ENCODE measurements around the gene CGAS. TPM values are rescaled to one million over a fixed set of nuclear protein-coding genes. Genes with fewer than 3 reads are reported as not detected.
"Not testable (repeated sequence)": the region's sequence is repeated elsewhere in the genome, so short reads cannot be mapped to it uniquely, and the experiment has no call there.

Gene CGAS
- total RNA-seq, 4 donors from 2014 or later, result 0.49 to 1.6 (median 1.2) TPM

DNA sequence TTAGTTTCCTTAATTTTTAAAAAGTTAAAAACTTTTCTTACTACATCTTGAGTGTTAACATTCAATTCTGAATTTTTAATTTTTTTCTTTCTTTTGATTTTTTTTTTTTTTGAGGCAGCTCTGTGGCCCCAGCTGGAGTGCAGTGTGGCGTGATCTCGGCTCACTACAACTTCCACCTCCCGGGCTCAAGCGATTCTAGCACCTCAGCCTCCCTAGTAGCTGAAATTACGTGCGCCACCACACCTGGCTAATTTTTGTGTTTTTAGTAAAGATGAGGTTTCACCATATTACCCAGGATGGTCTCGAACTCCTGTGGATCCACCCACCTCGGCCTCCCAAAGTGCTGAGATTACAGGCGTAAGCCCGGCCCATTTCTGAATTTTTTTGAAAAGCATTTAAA, 56.2 kb downstream of the CGAS start:
- in situ Hi-C loops (cut with MboI; ENCODE audit: low sequenced_read_pairs in 4 of 4), result no loop called here
- H3K9me3 ChIP-seq, result no peaks in the 10 kb centered on the region
- no peak for ATAC-seq

DNA sequence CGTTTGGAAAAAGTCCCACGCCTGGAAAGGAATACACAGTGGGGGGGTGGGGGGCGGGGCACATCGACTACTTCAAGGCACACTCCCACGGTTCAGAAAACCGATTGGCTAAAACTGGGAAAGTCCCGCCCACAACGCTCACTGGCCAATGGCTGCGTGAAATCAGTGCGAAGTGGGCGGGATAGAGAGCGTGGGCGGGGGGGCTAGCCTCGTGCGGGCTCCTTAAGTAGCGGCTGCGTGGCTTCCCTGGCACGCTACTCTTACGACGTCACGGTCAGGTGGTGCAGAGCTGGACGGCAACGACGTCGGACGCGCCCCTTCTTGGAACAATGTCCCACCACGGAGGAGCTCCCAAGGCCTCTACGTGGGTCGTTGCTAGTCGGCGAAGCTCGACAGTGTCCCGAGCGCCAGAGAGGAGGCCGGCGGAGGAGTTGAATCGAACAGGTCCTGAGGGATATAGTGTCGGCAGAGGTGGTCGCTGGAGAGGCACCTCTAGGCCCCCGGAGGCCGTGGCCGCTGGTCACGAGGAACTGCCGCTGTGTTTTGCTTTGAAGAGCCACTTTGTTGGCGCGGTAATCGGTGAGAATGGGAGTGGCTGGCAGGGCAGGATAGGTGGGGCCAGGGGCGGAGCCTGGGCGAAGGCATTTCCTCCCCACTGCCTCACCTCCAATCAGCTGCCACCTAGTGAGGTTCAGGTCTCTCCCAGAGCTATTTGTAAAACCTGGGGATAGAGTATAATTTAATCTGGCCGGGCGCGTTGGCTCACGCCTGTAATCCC, 57.3 kb downstream of the CGAS start, which contains the start of gene DDX43:
Gene DDX43 (plus strand): TSS at position 252 of the 778 bp plus-strand sequence. CDS start 78 bp downstream, at position 330.
- TF ChIP-seq POLR2A (IDR thresholded peaks at IDR 0.05), result no peak
- TF ChIP-seq, protein P1, sequence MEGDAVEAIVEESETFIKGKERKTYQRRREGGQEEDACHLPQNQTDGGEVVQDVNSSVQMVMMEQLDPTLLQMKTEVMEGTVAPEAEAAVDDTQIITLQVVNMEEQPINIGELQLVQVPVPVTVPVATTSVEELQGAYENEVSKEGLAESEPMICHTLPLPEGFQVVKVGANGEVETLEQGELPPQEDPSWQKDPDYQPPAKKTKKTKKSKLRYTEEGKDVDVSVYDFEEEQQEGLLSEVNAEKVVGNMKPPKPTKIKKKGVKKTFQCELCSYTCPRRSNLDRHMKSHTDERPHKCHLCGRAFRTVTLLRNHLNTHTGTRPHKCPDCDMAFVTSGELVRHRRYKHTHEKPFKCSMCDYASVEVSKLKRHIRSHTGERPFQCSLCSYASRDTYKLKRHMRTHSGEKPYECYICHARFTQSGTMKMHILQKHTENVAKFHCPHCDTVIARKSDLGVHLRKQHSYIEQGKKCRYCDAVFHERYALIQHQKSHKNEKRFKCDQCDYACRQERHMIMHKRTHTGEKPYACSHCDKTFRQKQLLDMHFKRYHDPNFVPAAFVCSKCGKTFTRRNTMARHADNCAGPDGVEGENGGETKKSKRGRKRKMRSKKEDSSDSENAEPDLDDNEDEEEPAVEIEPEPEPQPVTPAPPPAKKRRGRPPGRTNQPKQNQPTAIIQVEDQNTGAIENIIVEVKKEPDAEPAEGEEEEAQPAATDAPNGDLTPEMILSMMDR (IDR thresholded peaks at IDR 0.05 in 4 of 5, conservative IDR thresholded peaks at IDR 0.05 in 1 of 5), result no peak
- H3K27ac ChIP-seq, result peak within 1 kb of the TSS in 2 of 4 donors; percentile 25 to 35
- in situ Hi-C loops (cut with MboI; ENCODE audit: low sequenced_read_pairs in 4 of 4) (no loop called here), intact Hi-C loops (cut with DNase I; ENCODE audit: low total_unique reads) (no loop called here)
- H3K9me3 ChIP-seq, result no peaks in the 10 kb centered on the region
- no peaks in the 10 kb centered on the region for H3K36me3 ChIP-seq
- peak within 1 kb of the TSS in 3 of 4 donors; percentile 17 to 39 (median 27) for H3K4me3 ChIP-seq
- DNase-seq (peak; percentile 15 to 24), ATAC-seq (peak in 1 of 2 donors; percentile 62)
- peaks cover 0 to 5% (median 0%) of the 10 kb centered on the region in 3 donors for H3K27me3 ChIP-seq
- no peaks in the 10 kb centered on the region for H3K4me1 ChIP-seq

More for the DNA sequence above, 56.2 kb downstream of the CGAS start:
- Histone ChIP-seq H3K27ac (no peak overlapping the region), H3K27me3 (no peaks in the 10 kb centered on the region), H3K4me3 (no peak overlapping the region), H3K4me1 (no peaks in the 10 kb centered on the region), H3K36me3 (no peaks in the 10 kb centered on the region)
- no peak for TF ChIP-seq POLR2A (IDR thresholded peaks at IDR 0.05)
- TF ChIP-seq, protein P1 (IDR thresholded peaks at IDR 0.05 in 4 of 5, conservative IDR thresholded peaks at IDR 0.05 in 1 of 5), result no peak
- intact Hi-C loops (cut with DNase I; ENCODE audit: low total_unique reads), result no loop called here
- no peak for DNase-seq

GRCh38 chr6:73393278-73393677, 58.8 kb downstream of the CGAS start:
- no peak for ATAC-seq
- no peak for DNase-seq
- in situ Hi-C loops (cut with MboI; ENCODE audit: low sequenced_read_pairs in 4 of 4) (no loop called here), intact Hi-C loops (cut with DNase I; ENCODE audit: low total_unique reads) (no loop called here)
- Histone ChIP-seq H3K4me3 (no peak overlapping the region), H3K9me3 (no peaks in the 10 kb centered on the region), H3K36me3 (no peaks in the 10 kb centered on the region), H3K4me1 (no peaks in the 10 kb centered on the region), H3K27ac (no peak overlapping the region), H3K27me3 (peaks cover 0 to 5% (median 0%) of the 10 kb centered on the region in 3 donors)
- no peak for TF ChIP-seq POLR2A (IDR thresholded peaks at IDR 0.05)
- TF ChIP-seq, protein P1 (IDR thresholded peaks at IDR 0.05 in 4 of 5, conservative IDR thresholded peaks at IDR 0.05 in 1 of 5), result no peak

DNA sequence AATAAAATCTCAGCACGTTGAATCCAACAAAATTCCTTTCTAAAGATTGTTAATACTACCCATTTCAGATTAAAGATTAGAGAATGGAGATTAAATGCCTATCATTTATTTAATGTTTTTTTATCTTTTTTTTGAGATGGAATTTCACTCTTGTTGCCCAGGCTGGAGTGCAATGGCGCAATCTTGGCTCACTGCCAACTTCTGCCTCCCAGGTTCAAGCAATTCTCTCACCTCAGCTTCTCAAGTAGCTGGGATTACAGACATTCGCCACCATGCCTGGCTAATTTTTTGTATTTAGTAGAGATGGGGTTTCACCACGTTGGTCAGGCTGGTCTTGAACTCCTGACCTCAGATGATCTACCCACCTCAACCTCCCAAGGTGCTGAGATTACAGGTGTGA, 59.9 kb downstream of the CGAS start:
- H3K27ac ChIP-seq; DNase-seq; H3K4me3 ChIP-seq; in situ Hi-C loops (cut with MboI; ENCODE audit: low sequenced_read_pairs in 4 of 4); H3K36me3 ChIP-seq; ATAC-seq; H3K9me3 ChIP-seq; H3K4me1 ChIP-seq; intact Hi-C loops (cut with DNase I; ENCODE audit: low total_unique reads): not testable (repeated sequence)
- H3K27me3 ChIP-seq, result peaks cover 0 to 11% (median 0%) of the 10 kb centered on the region in 3 donors

- intact Hi-C loops (cut with DNase I; ENCODE audit: low total_unique reads) (no loop called here), in situ Hi-C loops (cut with MboI; ENCODE audit: low sequenced_read_pairs in 4 of 4) (no loop called here)
- H3K4me3 ChIP-seq, result no peak overlapping the region
- no peak overlapping the region for H3K27ac ChIP-seq
- no peaks in the 10 kb centered on the region for H3K36me3 ChIP-seq
- H3K9me3 ChIP-seq, result no peaks in the 10 kb centered on the region
- no peak for TF ChIP-seq POLR2A (IDR thresholded peaks at IDR 0.05)
- TF ChIP-seq, protein P1 (IDR thresholded peaks at IDR 0.05 in 4 of 5, conservative IDR thresholded peaks at IDR 0.05 in 1 of 5), result no peak
- no peaks in the 10 kb centered on the region for H3K4me1 ChIP-seq
- ATAC-seq, result no peak
- peaks cover 0 to 13% (median 0%) of the 10 kb centered on the region in 3 donors for H3K27me3 ChIP-seq
- DNase-seq, result no peak
These were observed 60.4 kb downstream of the CGAS start for GRCh38 chr6:73391675-73392074.
